Uterus (tissue), 4 donors: ENCODE data around the gene TAP2. TPM values are rescaled to one million over a fixed set of nuclear protein-coding genes. Genes with fewer than 3 reads are reported as not detected.

ENCODE experiments used
- DNase-seq, 2 donors: peaks; one replicate each; pipeline ENCODE4 v3.0.0-alpha.2; 2019 to 2020
- H3K27ac ChIP-seq, 2 donors: fragments of 200-600 bp; sonication (generic); 1 replicate in 1 of 2; 2 replicates in 1 of 2; pipeline ENCODE4 v1.5.1; 2016 to 2018
- H3K27me3 ChIP-seq, 2 donors: fragments of 200-600 bp; sonication (generic); one replicate each; pipeline ENCODE4 v1.5.1; 2018 to 2019; ENCODE audit warnings: control low read depth in 1 of 2
- H3K36me3 ChIP-seq, 2 donors: fragments of 200-600 bp; sonication (generic); one replicate each; pipeline ENCODE4 v1.5.1; 2019; ENCODE audit warnings: control low read depth in 1 of 2
- H3K4me1 ChIP-seq, 2 donors: fragments of 200-600 bp; sonication (generic); one replicate each; pipeline ENCODE4 v1.5.1; 2018 to 2019; ENCODE audit warnings: control low read depth in 1 of 2
- H3K4me3 ChIP-seq, 2 donors: fragments of 200-600 bp; sonication (generic); 1 replicate in 1 of 2; 2 replicates in 1 of 2; pipeline ENCODE4 v1.5.1; 2018 to 2019; ENCODE audit warnings: mild to moderate bottlenecking in 1 of 2
- H3K9me3 ChIP-seq, 2 donors: fragments of 200-600 bp; sonication (generic); one replicate each; pipeline ENCODE4 v1.5.1; 2019; ENCODE audit warnings: control low read depth in 1 of 2
- POLR2A ChIP-seq, 2 donors: fragments of 450-650 bp; IDR thresholded peaks; one replicate each; pipeline ENCODE4 v1.6.1; 2016; ENCODE audit warnings: antibody characterized with exemption in 2 of 2, mild to moderate bottlenecking in 1 of 2, moderate library complexity in 1 of 2
- intact Hi-C: fragments of 100-400 bp; cut with DNase I; formaldehyde crosslinking; loops from one replicate; pipeline ENCODE4 v1.15.1; 2023; ENCODE audit warnings: low total_unique reads
- total RNA-seq, 4 donors: library from RNA; depleted of rRNA in 3 of 4; stranded (reverse); fragments of >200 nt in 3 of 4; gene quantifications; one replicate each; pipeline versions ENCODE4 v1.1.0 to v1.2.4, GENCODE V29; 2014 to 2023
- TF ChIP-seq, protein P1 (sequence below), 4 experiments: fragments of 200-600 bp in 2 of 4; fragments of 450-650 bp in 2 of 4; sonication (generic) in 2 of 4; IDR thresholded peaks; one replicate each; pipeline ENCODE4 v1.5.1; 2016 to 2019; ENCODE audit warnings: antibody characterized with exemption in 4 of 4, mild to moderate bottlenecking in 2 of 4, moderate library complexity in 1 of 4
- donor health status: DM: yes; HTN: yes; CAD: no.

The TAP2 gene
- total RNA-seq, 4 donors from 2014 or later = 3.0 to 42.4 (median 21.5) TPM

- Histone ChIP-seq H3K27me3 (no peaks in the 10 kb centered on the region), H3K36me3 (no peaks in the 10 kb centered on the region), H3K9me3 (no peaks in the 10 kb centered on the region), H3K27ac (peak overlapping the region; percentile 97 to 99), H3K4me3 (peak overlapping the region; percentile 61 to 87), H3K4me1 (peaks cover 7 to 9% of the 10 kb centered on the region in 2 donors)
- intact Hi-C loops = no loop called here
- DNase-seq = peak; percentile 47 to 65
- TF ChIP-seq, protein P1, sequence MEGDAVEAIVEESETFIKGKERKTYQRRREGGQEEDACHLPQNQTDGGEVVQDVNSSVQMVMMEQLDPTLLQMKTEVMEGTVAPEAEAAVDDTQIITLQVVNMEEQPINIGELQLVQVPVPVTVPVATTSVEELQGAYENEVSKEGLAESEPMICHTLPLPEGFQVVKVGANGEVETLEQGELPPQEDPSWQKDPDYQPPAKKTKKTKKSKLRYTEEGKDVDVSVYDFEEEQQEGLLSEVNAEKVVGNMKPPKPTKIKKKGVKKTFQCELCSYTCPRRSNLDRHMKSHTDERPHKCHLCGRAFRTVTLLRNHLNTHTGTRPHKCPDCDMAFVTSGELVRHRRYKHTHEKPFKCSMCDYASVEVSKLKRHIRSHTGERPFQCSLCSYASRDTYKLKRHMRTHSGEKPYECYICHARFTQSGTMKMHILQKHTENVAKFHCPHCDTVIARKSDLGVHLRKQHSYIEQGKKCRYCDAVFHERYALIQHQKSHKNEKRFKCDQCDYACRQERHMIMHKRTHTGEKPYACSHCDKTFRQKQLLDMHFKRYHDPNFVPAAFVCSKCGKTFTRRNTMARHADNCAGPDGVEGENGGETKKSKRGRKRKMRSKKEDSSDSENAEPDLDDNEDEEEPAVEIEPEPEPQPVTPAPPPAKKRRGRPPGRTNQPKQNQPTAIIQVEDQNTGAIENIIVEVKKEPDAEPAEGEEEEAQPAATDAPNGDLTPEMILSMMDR (IDR thresholded peaks at IDR 0.05) = no peak
- TF ChIP-seq POLR2A (IDR thresholded peaks at IDR 0.05) = no peak
Observed at GRCh38 chr6:32854376-32855178, 16.0 kb upstream of the TAP2 start.

DNA sequence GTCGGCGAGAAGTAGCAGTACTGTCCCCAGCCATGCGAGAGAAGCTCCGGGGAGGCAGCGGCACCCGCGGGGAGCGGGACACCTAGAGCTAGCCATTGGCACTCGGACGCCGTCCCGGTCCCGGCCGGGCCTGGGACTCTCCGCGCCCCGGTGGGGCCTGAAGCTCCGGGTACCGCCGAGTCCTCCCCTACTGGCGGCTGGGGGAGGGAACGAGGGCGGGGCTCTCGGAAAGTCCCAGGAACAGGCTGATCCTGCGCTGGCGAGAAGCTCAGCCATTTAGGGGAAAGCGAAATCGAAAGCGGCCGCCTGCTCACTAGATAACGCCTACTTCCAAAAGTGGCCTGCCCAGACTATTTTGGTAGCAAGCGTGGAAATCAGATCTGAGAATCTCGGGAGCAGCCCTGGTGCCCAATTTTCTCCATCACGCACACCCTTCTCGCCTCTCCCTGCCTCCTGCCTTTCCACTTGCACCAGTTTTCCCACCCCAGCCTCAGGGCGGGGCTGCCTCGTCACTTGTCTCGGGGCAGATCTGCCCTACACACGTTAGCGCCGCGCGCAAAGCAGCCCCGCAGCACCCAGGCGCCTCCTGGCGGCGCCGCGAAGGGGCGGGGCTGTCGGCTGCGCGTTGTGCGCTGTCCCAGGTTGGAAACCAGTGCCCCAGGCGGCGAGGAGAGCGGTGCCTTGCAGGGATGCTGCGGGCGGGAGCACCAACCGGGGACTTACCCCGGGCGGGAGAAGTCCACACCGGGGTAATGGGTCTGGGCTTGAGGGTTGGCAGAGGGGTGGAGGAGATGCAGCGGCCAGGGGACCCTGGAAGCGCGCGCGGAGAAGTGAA is 15.2 kb upstream of the TAP2 start, which contains the start of the genes PSMB9 and TAP1:
TSS of gene PSMB9 (plus strand) at position 652 of the 835 bp plus-strand sequence. CDS start at position 690, 38 bp downstream.
TSS of gene TAP1 (minus strand) at position 164 of the 835 bp plus-strand sequence. CDS start at position 96, 68 bp downstream.
- Histone ChIP-seq H3K27me3 (no peaks in the 10 kb centered on the region), H3K27ac (peak within 1 kb of the TSS; percentile 97 to 99), H3K36me3 (no peaks in the 10 kb centered on the region), H3K4me1 (peaks cover 7 to 9% of the 10 kb centered on the region in 2 donors), H3K9me3 (no peaks in the 10 kb centered on the region), H3K4me3 (peak within 1 kb of the TSS; percentile 61 to 87)
- intact Hi-C loops = no loop called here
- peak; percentile 94 for TF ChIP-seq POLR2A (IDR thresholded peaks at IDR 0.05)
- TF ChIP-seq, protein P1 (IDR thresholded peaks at IDR 0.05) = peak; percentile 88 to 95 (median 92)
- peak; percentile 95 to 97 for DNase-seq

DNA sequence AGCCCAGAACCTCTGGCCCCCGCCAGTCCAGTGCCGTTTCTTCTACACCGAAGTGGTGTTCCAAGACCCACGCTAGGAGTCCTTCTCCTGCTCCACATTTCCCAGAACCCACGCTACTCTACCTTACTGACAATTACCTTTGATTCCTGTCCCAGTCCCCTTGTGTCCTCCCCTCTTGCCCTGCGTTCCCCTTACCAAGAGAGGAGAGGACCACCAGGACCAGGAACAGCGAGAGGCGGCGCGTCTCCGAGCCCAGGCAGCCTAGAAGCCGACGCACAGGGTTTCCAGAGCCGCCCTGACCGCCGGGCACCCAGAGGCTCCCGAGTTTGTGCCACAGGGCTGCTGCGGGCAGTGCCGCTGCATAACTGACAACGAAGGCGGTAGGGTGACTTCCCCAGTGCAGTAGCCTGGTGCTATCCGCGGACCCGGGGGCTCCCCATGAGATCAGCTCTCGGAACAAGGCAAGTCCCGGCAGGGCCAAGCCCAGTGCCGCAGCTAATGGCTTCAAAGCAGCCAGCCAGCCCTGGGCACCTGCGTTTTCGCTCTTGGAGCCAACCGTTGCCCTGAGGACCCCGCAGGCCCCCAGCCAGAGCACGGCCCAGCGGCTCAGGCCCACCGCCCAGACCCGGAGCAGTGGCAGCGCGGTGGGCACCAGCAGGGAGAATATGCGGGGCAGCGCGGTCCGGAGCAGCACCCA is 14.5 kb upstream of the TAP2 start:
- Histone ChIP-seq H3K27me3 (no peaks in the 10 kb centered on the region), H3K9me3 (no peaks in the 10 kb centered on the region), H3K4me1 (peaks cover 7 to 9% of the 10 kb centered on the region in 2 donors), H3K36me3 (no peaks in the 10 kb centered on the region), H3K27ac (peak overlapping the region; percentile 97 to 99), H3K4me3 (peak overlapping the region; percentile 61 to 87)
- DNase-seq = peak; percentile 50
- intact Hi-C loops = no loop called here
- no peak for TF ChIP-seq POLR2A (IDR thresholded peaks at IDR 0.05)
- TF ChIP-seq, protein P1 (IDR thresholded peaks at IDR 0.05) = no peak

DNA sequence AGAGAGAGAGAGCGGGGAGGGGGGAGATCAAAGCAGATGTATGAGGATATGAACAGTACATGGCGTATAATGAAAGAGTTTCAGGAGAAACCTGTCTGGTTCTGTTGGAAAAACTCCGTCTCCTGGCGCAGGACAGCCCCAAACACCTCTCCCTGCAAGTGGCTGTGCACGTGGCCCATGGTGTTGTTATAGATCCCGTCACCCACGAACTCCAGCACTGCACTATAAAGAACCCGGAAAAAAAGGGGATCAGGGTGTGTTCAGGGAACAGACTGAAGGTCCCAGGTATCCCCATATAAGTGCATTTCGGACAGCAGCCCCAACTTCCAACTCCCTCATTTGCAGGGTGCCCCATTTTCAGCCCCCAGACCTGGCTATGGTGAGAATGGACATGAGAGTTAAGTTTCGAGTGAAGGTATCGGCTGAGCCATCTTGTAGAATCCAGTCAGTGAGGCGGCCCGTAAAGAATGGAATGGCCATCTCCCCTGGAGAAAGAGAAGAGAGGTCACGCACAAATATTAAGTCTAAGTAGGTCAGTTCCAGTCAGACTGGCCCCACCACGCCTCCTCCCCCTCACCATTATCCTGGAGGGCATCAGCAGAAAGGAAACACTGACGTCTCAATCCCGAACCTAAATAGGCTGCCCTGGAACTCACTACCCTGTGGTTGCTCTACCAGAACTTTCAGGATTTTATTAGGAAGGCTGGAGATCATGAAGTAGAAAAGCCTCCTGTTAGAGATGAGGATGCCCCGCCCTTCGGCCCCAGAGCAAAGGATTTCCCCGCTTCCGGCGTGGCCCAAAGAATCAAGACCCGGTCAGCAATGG is 13.7 kb upstream of the TAP2 start:
- H3K27ac ChIP-seq = peak overlapping the region; percentile 97 to 99
- peaks cover 7 to 9% of the 10 kb centered on the region in 2 donors for H3K4me1 ChIP-seq
- H3K27me3 ChIP-seq = no peaks in the 10 kb centered on the region
- H3K9me3 ChIP-seq = no peaks in the 10 kb centered on the region
- no peaks in the 10 kb centered on the region for H3K36me3 ChIP-seq
- intact Hi-C loops = no loop called here
- no peak for TF ChIP-seq POLR2A (IDR thresholded peaks at IDR 0.05)
- TF ChIP-seq, protein P1 (IDR thresholded peaks at IDR 0.05) = no peak
- DNase-seq = peak; percentile 55 to 58
- peak overlapping the region; percentile 61 to 87 for H3K4me3 ChIP-seq
